GM12865 (cell line): Measurements from ENCODE around the gene NMBR.

Experiments used
- DNase-seq: peaks from one replicate; pipeline ENCODE4 v3.0.0; 2010; ENCODE audit warnings: low read depth
- H3K4me3 ChIP-seq: 2 replicates; pipeline ENCODE4 v1.5.1; 2011; ENCODE audit warnings: mild to moderate bottlenecking, low read depth, low read length, control low read depth
- CTCF ChIP-seq: IDR thresholded peaks from 2 replicates; pipeline ENCODE4 v1.5.1; 2011; ENCODE audit warnings: low read length, control low read depth, low read depth, inconsistent platforms; ENCODE audit not compliant: insufficient read depth; ENCODE audit errors: missing control alignments

The NMBR gene

DNA sequence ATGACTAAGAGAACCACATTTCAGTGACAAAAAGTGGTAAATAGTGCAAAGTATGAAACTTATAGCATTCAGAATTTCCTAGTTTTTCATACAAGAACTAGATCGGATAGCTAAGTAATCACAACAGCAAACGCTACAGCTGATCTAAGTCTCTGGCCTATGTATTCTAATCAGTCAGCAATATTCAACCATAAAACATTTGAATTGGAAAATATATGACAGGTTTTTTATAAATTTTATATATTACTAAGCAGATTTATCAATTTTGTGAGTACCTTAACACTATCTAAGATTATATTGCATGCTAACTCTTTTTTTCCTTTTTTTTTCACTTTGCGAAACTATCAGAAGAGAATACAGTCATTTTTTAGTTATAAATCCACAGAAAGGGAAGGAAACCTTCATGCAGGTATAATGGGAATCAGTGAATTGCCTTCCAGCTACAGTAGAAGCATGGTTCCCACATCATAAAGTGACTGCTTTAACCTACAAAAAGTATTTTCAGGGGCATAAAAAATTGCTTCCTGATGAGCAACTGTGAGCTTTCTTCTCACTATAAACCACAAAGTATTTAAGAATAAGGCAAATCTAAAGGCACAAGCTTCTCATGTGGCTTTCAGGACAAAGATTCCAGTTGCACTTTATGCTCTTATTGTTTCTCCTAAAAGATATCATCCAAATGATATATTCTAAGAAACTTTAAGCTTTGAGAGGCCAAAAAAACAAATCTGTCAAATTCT lies 88.2 kb downstream of the NMBR start:
- TF ChIP-seq CTCF = no peak
- no peak for DNase-seq
- no peak overlapping the region for H3K4me3 ChIP-seq

GRCh38 chr6:142055219-142055618 lies 91.7 kb downstream of the NMBR start:
- TF ChIP-seq CTCF = no peak
- DNase-seq = no peak
- no peak overlapping the region for H3K4me3 ChIP-seq

- no peak overlapping the region for H3K4me3 ChIP-seq
- DNase-seq = no peak
- TF ChIP-seq CTCF = no peak
These were observed 95.5 kb downstream of the NMBR start for GRCh38 chr6:142051404-142051803.

GRCh38 chr6:142048593-142048980 lies 98.3 kb downstream of the NMBR start:
- TF ChIP-seq CTCF = no peak
- DNase-seq = no peak
- no peak overlapping the region for H3K4me3 ChIP-seq

DNA sequence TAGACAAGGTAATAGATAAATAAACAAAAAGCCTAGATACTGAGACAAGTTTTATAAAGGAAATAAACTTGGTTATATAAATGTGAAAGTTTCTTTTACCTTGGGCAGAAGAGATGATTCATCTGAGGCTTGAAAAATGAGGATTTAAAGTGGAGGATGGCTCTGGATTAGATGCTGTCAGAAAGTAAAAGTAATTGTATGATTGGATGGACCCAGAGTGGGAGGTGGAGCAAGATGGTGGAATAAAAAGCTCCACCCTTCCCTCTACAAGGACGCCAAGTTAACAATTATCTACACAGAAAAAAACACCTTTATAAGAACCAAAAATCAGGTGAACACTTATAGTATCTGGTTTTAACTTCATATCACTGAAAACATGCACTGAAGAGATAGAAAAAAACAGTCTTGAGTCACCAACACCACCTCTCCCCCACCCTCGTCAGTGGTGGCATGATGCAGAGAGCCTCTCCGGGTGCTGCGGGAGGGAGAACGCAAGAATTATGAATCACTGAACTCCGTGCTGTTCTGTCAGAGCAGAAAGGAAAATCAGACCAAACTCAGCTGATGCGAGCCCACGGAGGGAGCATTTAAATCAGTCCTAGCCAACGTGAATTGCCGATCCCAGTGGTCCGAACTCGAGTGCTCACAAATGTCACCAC lies 98.9 kb downstream of the NMBR start:
- no peak for TF ChIP-seq CTCF
- no peak for DNase-seq
- no peak overlapping the region for H3K4me3 ChIP-seq

DNA sequence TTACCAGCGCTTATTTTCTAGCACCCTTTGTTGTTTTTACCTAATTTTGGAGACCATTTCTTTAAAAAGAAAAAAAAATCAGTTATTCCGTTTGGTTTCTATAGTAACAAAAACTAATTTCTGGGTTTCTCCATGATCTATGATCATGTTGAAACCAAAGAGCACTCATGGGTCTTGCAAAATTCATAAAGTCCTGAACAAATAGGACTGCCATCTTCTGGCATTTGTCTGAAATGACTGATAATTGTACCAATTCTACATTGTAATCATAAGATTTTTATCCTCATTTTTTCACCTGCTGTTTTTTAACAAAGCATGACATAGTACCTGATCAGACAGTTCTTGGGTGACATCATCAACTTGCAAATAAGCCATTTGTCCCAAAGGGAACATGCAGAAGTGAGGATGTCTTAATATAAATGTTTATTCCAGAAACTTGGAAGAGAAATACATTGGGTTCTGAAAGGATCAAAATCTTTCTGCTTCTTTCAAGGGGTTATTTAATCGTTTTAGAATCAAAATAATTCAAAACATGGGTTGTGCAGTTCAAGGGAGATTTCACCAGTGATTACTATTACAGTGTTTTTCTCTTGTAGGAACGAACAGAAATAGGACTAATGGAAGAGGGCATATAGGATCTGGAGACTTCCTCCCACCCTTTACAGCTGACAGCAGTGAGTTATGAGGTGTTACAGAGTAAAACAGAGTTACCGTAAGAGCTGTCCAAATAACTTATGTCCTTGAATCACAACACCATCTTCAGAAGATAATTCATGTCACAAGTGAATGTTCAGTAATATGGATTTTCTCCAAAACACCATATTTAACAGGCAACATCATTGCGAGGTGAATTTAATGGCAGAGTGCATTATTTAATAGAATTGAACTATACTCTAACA lies 101.3 kb downstream of the NMBR start:
- DNase-seq = no peak
- no peak overlapping the region for H3K4me3 ChIP-seq
- TF ChIP-seq CTCF = no peak
